Keratinocyte (primary cell): ENCODE data around the gene SGSM1. TPM values are rescaled to one million over a fixed set of nuclear protein-coding genes. Genes with fewer than 3 reads are reported as not detected.
A peak's percentile ranks its signal among the peaks of the same experiment; 100 is the strongest.

Experiments used
- DNase-seq: peaks from one replicate; pipeline ENCODE4 v3.0.0-alpha.2; 2011; ENCODE audit warnings: low read depth, missing footprints, low spot score
- FAIRE-seq: peaks from 2 replicates; lab custom pipeline; 2011; peaks lifted over from hg19 to GRCh38; lab: Jason Lieb, UNC
- H2AFZ ChIP-seq: 2 replicates; pipeline ENCODE4 v1.6.0; 2012; ENCODE audit warnings: low read length, control low read depth, inconsistent platforms; ENCODE audit not compliant: control insufficient read depth
- H3K27ac ChIP-seq: 2 replicates; pipeline ENCODE4 v1.5.1; 2011; ENCODE audit warnings: low read length; ENCODE audit not compliant: control insufficient read depth, insufficient read depth
- H3K27me3 ChIP-seq: 3 replicates; pipeline ENCODE4 v1.6.0; 2011; ENCODE audit warnings: low read length; ENCODE audit not compliant: control insufficient read depth, insufficient read depth; ENCODE audit errors: extremely low read depth
- H3K36me3 ChIP-seq, 2 experiments: 2 replicates in 1 of 2; 3 replicates in 1 of 2; pipeline ENCODE4 v1.5.1; 2011; ENCODE audit warnings: low read length in 2 of 2, mild to moderate bottlenecking in 1 of 2; ENCODE audit not compliant: control insufficient read depth in 2 of 2, insufficient read depth in 2 of 2; ENCODE audit errors: extremely low read depth in 1 of 2
- H3K4me1 ChIP-seq: 3 replicates; pipeline ENCODE4 v1.5.1; 2011; ENCODE audit warnings: low read length; ENCODE audit not compliant: control insufficient read depth, insufficient read depth; ENCODE audit errors: extremely low read depth
- H3K4me2 ChIP-seq: 3 replicates; pipeline ENCODE4 v1.6.0; 2011; ENCODE audit warnings: low read depth, low read length; ENCODE audit not compliant: control insufficient read depth, insufficient read depth; ENCODE audit errors: extremely low read depth
- H3K4me3 ChIP-seq, 3 experiments: fragments of 200-600 bp in 1 of 3; sonication (generic) in 1 of 3; 2 replicates in 2 of 3; 3 replicates in 1 of 3; pipeline ENCODE4 v1.5.1; 2011 to 2016; ENCODE audit warnings: low read length in 3 of 3, mild to moderate bottlenecking in 3 of 3, control low read depth in 2 of 3, inconsistent platforms in 1 of 3, low read depth in 1 of 3, mixed read lengths in 1 of 3, mixed run types in 1 of 3, moderate library complexity in 1 of 3; ENCODE audit not compliant: control insufficient read depth in 2 of 3, insufficient read depth in 2 of 3; ENCODE audit errors: extremely low read depth in 1 of 3
- H3K79me2 ChIP-seq: 2 replicates; pipeline ENCODE4 v1.6.0; 2012; ENCODE audit warnings: low read length; ENCODE audit not compliant: control insufficient read depth, insufficient read depth
- H3K9ac ChIP-seq: 3 replicates; pipeline ENCODE4 v1.6.0; 2011; ENCODE audit warnings: low read length; ENCODE audit not compliant: control insufficient read depth, insufficient read depth; ENCODE audit errors: extremely low read depth
- H3K9me1 ChIP-seq: 3 replicates; pipeline ENCODE4 v1.6.0; 2011; ENCODE audit warnings: low read length; ENCODE audit not compliant: control insufficient read depth, insufficient read depth; ENCODE audit errors: extremely low read depth
- H3K9me3 ChIP-seq: 2 replicates; pipeline ENCODE4 v1.5.1; 2012; ENCODE audit warnings: low read depth, low read length; ENCODE audit not compliant: control insufficient read depth
- H4K20me1 ChIP-seq: 3 replicates; pipeline ENCODE4 v1.6.0; 2011; ENCODE audit warnings: low read length; ENCODE audit not compliant: control insufficient read depth, insufficient read depth; ENCODE audit errors: extremely low read depth
- CTCF ChIP-seq, 3 experiments: IDR thresholded peaks in 1 of 3; conservative IDR thresholded peaks in 1 of 3; optimal IDR thresholded peaks in 1 of 3; 2 replicates in 2 of 3; 3 replicates in 1 of 3; pipeline versions ENCODE3 to v1.5.1; 2011; ENCODE audit warnings: low read length in 3 of 3, mild to moderate bottlenecking in 3 of 3, moderate library complexity in 2 of 3, control low read depth in 1 of 3, inconsistent platforms in 1 of 3; ENCODE audit not compliant: insufficient read depth in 2 of 3; ENCODE audit errors: extremely low read depth in 1 of 3
- EZH2 ChIP-seq: IDR thresholded peaks from one replicate; pipeline ENCODE4 v1.6.1; 2012; ENCODE audit warnings: inconsistent platforms, mild to moderate bottlenecking, low read length, moderate library complexity
- dilution Hi-C: fragments of 300-500 bp; cut with MboI; formaldehyde crosslinking; loops from one replicate; pipeline ENCODE4 v1.7.0; 2020; ENCODE audit warnings: low sequenced_read_pairs; ENCODE audit not compliant: extremely low pct_ligation_motif_present
- polyA plus RNA-seq, 5 experiments: library from polyadenylated mRNA; depleted of rRNA in 3 of 5; stranded (reverse) in 3 of 5; stranded (forward) in 1 of 5; unstranded in 1 of 5; fragments of >200 nt; gene quantifications; 1 replicate in 1 of 5; 2 replicates in 3 of 5; 3 replicates in 1 of 5; pipeline versions ENCODE4 v1.2.1 to v1.2.3, GENCODE V29; 2011 to 2012; ENCODE audit warnings: missing spikeins in 2 of 5, low read depth in 1 of 5, low replicate concordance in 1 of 5

SGSM1 gene
- polyA plus RNA-seq, 1 donor (not counting 4 experiments of a cell fraction or from before 2014, with no cell fraction given): not detected

DNA sequence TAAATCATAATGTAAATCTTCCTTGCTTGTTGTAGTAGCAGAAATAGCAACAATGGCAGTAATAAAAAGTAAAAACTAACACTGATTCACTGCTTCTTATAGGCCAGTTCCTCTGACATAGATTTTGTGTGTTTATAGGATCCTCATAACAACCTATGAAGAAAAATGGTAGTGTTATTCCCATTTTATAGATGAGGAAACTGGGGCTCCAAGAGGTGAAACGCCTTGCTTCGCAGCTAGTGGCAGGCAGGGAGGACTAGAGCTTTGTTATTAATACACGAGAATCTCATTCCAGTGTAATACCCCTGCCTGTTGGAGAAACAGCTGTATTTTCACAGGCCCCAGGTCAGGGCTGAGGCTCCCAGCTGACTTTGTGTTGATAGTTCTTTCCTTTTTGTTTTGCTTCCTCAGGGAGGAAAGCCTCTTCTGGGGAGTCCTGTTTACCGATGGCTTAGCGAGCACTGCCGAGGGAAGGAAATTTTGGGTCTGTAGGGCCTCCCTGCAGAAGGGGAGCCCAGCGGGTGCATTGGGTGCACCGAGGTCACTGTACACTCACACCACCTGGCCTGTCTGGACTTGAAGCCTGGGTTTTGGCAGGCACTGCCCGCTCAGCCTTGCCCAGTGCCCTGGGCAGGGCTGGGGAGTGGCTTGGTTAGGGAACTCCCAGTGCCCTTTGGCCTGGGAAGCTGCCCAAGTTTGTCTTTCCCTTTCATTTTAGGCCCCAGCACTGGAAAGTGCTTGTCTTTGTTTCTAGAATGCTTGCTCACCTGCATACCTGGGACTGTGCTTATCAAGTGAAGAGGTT is 160.0 kb downstream of the SGSM1 start:
- no peak overlapping the region for H2AFZ ChIP-seq
- H3K79me2 ChIP-seq: peaks cover 42% of the 10 kb centered on the region
- no peaks in the 10 kb centered on the region for H3K27me3 ChIP-seq
- H3K9ac ChIP-seq: peak overlapping the region; percentile 30
- dilution Hi-C loops: no loop called here
- no peaks in the 10 kb centered on the region for H4K20me1 ChIP-seq
- no peak for DNase-seq
- no peaks in the 10 kb centered on the region for H3K9me3 ChIP-seq
- peak overlapping the region; percentile 75 for H3K27ac ChIP-seq
- peaks cover 41% of the 10 kb centered on the region for H3K4me1 ChIP-seq
- peak overlapping the region in 2 of 3 experiments; percentile 6 to 45 for H3K4me3 ChIP-seq
- H3K9me1 ChIP-seq: peaks cover 6% of the 10 kb centered on the region
- peak; percentile 94 for FAIRE-seq
- H3K4me2 ChIP-seq: peak overlapping the region; percentile 79
- TF ChIP-seq CTCF (optimal IDR thresholded peaks at IDR 0.05 in 1 of 3, IDR thresholded peaks at IDR 0.05 in 1 of 3, conservative IDR thresholded peaks at IDR 0.05 in 1 of 3; ENCODE audit: extremely low read depth in 1 of 3, insufficient read depth in 2 of 3, low read length in 3 of 3) (no peak), EZH2 (no peak)
- H3K36me3 ChIP-seq: peaks cover 4 to 7% of the 10 kb centered on the region in 2 experiments

GRCh38 chr22:24968066-24968561 is 162.1 kb downstream of the SGSM1 start:
- H2AFZ ChIP-seq: no peak overlapping the region
- H3K9me1 ChIP-seq: peaks cover 8% of the 10 kb centered on the region
- no peaks in the 10 kb centered on the region for H3K27me3 ChIP-seq
- H4K20me1 ChIP-seq: no peaks in the 10 kb centered on the region
- peak; percentile 88 for DNase-seq
- no peak overlapping the region for H3K4me3 ChIP-seq
- peaks cover 0 to 5% of the 10 kb centered on the region in 2 experiments for H3K36me3 ChIP-seq
- H3K4me1 ChIP-seq: peaks cover 41% of the 10 kb centered on the region
- no peak overlapping the region for H3K9ac ChIP-seq
- dilution Hi-C loops: no loop called here
- peak overlapping the region; percentile 29 for H3K4me2 ChIP-seq
- peaks cover 43% of the 10 kb centered on the region for H3K79me2 ChIP-seq
- no peak for TF ChIP-seq CTCF (optimal IDR thresholded peaks at IDR 0.05 in 1 of 3, IDR thresholded peaks at IDR 0.05 in 1 of 3, conservative IDR thresholded peaks at IDR 0.05 in 1 of 3; ENCODE audit: extremely low read depth in 1 of 3, insufficient read depth in 2 of 3, low read length in 3 of 3)
- TF ChIP-seq EZH2: no peak
- H3K27ac ChIP-seq: peak overlapping the region; percentile 13
- no peaks in the 10 kb centered on the region for H3K9me3 ChIP-seq
- peak; percentile 95 for FAIRE-seq
